Activated T-cell treated with anti-CD3 and anti-CD28 coated beads, Interleukin-2, amount 50 U/mL, for 1 hour (primary cell): Measurements from ENCODE around the gene CYP2C9.
"Not testable (repeated sequence)": the region's sequence is repeated elsewhere in the genome, so short reads cannot be mapped to it uniquely, and the experiment has no call there.

Experiments used
- DNase-seq: peaks from one replicate; pipeline ENCODE4 v3.0.0-alpha.2; 2020

The CYP2C9 gene

GRCh38 chr10:94938383-94938782 is at the start of gene CYP2C9:
Gene CYP2C9, plus strand, starts transcription at chr10:94938658. Its CDS starts 25 bp downstream, at chr10:94938683.
- DNase-seq = no peak

- no peak for DNase-seq
These were observed 49.3 kb upstream of the CYP2C9 start for GRCh38 chr10:94889123-94889522.

- DNase-seq = no peak
These were observed 48.0 kb upstream of the CYP2C9 start for GRCh38 chr10:94890264-94891022.

DNA sequence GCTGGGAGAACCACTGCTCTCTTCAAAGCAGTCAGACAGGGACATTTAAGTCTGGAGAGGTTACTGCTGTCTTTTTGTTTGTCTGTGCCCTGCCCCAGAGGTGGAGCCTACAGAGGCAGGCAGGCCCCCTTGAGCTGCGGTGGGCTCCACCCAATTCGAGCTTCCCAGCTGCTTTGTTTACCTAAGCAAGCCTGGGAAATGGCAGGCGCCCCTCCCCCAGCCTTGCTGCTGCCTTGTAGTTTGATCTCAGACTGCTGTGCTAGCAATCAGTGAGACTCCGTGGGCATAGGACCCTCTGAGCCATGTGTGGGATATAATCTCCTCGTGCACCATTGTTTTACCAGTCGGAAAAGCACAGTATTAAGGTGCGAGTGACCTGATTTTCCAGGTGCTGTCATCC is 40.0 kb upstream of the CYP2C9 start:
- DNase-seq = not testable (repeated sequence)

DNA sequence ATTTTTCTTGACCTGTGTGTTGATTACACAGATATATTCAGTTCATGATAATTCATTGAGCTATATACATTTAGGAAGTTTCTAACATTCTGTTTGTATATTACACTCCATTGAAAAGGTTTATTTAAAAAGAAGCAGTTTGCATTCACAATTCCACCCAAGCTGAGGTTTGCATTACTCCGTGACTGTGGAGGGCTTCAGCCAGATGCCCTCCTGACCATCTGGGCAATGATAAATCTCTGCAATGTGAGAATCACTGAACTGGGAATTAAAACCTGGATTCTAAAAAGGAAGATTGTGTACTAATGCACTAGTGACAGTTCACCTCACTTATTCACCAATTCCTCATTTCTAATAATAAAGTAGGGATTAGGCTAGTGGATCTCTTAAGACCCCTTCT is 36.4 kb upstream of the CYP2C9 start:
- DNase-seq = no peak

DNA sequence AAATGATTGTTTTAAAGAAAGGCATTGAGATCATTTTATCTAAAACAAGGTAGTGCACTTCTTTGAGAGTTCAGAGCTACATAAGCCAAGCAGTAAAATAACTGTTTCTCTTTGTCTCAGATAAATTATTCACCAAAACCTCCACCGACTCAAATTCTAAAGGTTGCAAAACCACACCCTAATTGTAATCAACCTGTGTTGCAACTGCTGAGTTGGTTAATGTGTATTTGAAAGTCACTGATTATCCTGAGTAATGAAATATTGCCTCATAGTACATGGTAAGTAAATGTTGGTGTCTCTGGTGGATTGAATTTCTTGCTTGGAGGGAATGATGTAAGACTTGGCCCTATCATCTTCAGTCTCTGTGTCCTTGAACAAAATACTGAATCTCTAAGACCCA is 35.9 kb upstream of the CYP2C9 start:
- DNase-seq = no peak

DNA sequence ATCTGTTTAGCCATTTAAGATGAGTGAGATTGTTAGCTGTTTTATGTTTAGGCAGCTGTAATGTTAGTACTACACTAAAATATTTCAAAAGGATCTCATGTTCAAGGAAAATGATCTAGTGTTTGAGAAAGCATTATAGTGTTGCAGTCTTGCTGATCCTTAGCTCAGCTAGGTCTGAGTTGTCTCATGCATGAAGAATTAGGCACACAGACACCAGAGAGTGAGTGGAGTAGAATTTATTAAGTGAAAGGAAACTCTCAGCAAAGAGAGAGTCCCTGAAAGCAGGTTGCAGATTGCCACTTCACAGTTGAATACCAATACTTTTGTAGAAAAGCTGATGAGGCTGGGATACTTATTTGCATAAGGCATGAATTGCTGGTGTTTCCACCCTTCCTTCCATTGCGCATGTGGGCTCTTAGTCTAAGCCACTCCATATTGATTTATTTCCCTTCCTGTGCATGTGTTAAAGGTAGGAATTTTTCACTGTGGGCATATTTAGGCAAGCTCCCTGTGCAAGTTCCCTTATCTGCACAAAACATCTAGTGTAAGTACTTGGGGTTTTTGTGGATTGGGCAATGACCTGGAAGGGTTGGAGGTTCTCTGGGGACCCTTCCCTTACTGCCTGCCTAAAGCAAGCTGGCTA is 33.8 kb upstream of the CYP2C9 start:
- DNase-seq = not testable (repeated sequence)

GRCh38 chr10:94916423-94916822 is 22.0 kb upstream of the CYP2C9 start:
- DNase-seq = no peak

DNA sequence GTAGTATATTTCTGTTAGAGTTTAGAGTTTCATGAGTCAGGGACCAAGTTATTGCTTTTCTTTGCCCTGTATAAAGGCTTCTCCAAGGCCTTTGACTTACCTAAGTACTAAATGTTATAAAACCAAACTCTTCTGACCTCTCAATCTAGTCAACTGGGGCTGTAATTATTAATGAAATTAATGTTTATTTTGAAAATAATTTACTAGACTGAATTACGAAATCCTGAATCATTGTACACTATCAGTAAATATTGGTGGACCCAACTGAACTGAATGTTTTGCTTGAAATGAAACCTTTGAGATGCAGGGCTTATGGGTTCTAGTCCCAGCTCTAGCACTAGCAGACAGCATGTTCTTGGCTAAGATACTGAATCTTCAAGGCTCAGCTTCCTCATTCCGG is 1.7 kb upstream of the CYP2C9 start:
- DNase-seq = no peak

GRCh38 chr10:94943432-94944103 is 5.1 kb downstream of the CYP2C9 start:
- DNase-seq = not testable (repeated sequence)

DNA sequence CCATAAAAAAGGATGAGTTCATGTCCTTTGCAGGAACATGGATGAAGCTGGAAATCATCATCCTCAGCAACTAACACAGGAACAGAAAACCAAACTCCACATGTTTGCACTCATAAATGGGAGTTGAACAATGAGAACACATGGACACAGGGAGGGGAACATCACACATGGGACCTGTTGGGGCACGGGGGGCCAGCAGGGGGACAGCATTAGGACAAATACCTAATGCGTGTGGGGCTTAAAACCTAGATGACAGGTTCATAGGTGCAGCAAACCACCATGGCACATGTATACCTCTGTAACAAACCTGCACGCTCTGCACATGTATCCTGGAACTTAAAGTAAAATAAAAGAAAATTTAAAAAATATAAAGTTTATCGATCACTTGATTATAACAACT is 7.7 kb downstream of the CYP2C9 start:
- not testable (repeated sequence) for DNase-seq

- DNase-seq = no peak
These were observed 25.4 kb downstream of the CYP2C9 start for GRCh38 chr10:94963901-94964300.

DNA sequence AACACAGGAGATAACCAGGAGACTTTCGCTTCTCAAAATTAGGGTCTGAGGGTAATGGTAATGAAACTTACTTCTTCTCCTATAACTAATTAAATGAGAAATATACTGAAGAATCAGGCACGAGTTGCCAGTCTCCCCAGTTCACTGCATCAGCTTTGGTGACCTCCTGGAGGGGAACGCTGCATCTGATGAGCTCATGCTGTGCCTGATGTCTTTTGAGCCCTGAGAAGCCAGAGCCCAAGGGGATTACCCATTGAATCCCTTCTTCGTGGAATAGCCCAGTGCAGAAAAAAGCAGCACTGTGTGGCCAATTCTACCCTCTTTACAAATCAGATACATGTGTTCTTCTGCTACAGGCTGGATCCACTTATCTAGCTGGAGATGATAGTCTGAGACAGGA is 45.1 kb downstream of the CYP2C9 start:
- no peak for DNase-seq

GRCh38 chr10:94989192-94989591 is 50.7 kb downstream of the CYP2C9 start:
- DNase-seq = no peak

GRCh38 chr10:94991243-94991888 is 52.9 kb downstream of the CYP2C9 start:
- DNase-seq = no peak

GRCh38 chr10:94992811-94993210 is 54.4 kb downstream of the CYP2C9 start:
- no peak for DNase-seq

DNA sequence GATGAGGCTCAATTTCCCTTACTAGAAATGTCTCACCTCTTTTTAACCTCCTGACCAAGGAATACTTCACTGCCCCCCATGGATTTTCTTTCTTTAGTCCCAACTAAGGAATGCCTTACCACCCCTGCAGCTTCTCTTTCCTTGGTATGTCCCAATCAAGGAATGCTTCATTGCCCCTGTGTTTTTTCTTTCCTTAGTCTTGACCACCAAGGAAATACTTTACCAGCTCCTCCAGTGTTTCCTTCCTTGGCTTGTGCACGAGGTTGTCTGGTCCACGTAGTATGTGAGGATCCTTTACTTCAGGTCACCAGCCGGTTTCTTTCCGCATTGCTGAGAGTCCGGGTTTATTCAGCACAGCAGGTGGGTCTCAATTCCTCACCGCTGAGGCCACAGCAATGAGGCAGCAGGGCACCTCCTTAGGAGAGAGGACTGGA is 59.3 kb downstream of the CYP2C9 start:
- no peak for DNase-seq

DNA sequence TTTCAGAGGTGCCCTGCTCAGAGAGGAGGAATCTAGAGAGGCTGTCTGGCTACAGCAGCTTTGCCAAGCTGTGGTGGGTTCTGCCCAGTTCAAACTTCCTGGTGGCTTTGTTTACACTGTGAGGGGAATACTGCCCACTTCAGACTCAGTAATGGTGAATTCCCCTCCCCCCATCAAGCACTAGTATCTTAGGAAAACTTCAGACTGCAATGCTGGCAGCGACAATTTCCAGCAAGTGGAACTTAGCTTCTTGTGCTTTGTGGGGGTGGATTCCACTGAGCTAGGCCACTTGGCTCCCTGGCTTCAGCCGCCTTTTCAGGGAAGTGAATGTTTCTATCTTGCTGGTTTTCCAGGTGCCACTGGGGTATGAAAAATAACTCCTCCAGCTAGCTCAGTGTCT is 88.0 kb downstream of the CYP2C9 start:
- no peak for DNase-seq

DNA sequence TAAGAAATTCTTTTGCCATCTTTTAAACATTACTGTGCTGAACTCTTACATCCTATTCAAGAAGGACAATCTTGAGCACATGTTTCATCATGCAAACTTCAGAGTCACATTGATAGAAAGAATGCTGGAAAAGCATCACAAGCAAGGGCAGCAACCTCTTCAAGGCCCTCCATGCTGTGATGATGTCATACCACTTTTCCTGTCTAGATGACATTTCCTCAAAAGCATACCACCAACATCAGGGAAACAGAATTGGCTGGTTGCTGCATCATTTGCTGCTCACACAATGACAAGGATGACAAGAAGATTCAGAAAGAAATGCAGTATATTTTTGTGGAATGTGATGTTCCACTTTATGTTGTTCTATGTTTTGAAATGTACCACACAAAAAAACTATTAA is 93.2 kb downstream of the CYP2C9 start:
- DNase-seq = no peak

DNA sequence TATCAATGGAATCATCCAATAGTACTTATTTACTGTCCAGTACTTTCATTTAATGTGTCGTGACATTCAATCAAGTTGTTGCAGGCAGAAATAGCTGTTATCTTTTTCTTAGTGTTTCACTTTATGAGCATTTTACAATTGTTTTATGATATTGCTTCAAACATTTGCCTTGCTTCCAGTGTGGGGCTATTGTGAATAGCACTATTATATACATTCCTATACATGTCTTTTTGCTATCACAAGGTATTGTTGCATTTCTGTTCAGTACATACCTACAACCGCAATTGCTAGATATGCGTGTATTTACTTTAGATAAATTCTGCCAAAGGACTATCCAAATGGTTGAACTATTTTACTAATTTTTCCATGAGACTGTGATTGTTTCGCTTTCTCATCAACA is 95.9 kb downstream of the CYP2C9 start:
- DNase-seq = no peak

DNA sequence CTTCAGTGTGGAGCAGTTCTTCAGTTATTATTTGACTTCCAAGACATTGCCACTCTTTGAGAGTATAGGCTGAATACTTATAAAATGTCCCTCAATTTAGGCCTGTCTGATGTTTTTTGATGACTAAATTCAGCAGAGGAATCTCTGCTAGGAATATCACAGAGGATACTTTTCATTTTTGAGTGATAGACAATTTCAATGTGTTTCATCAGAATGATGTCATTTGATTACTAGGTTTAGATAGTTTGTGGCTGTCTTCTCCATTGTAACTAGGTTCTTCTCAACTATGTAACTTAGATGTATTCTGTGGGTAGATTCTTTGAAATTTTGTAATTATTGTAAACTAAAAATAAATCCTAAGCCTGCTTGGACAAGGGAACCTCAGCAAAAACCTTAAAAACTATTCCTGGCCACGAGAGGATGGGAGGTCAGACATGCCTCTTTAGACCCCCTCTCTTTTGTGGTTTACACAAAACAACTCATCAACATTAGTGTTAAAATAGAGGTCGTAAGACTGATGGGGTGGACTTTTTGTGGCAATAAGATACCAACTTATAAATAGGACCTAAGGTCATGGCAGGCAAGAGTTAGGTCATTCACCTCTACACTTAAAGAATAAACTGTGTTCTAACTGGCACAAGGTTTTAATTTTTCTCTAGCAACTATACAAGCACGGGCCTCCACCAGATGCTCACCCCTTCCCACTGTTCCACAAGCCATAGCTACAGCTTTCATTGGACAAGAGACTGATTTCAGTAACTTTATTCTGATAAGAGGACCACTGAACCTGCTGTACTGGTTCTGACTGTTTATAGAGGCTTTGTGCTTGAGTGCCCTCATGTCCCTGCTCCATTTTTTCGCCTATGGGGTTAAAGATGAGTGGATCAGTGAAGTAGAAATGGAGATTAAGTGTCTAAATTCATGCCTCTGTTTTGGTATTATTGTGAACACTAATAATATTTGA is 97.2 kb downstream of the CYP2C9 start:
- DNase-seq = no peak

GRCh38 chr10:95039281-95039680 is 100.8 kb downstream of the CYP2C9 start:
- no peak for DNase-seq
